Liver (tissue), 9 donors: ENCODE results near the gene SLC16A9. TPM values are rescaled to one million over a fixed set of nuclear protein-coding genes. Genes with fewer than 3 reads are reported as not detected.

Experiments
- DNase-seq: peaks from one replicate; pipeline ENCODE4 v3.0.0-alpha.2; 2017; ENCODE audit warnings: low spot score
- H3K27ac ChIP-seq, 2 donors: one replicate each; pipeline ENCODE4 v1.7.0; 2013; ENCODE audit warnings: inconsistent platforms in 2 of 2, low read length in 2 of 2, control low read depth in 1 of 2, low read depth in 1 of 2, mild to moderate bottlenecking in 1 of 2
- H3K27me3 ChIP-seq, 4 donors: one replicate each; pipeline versions ENCODE4 v1.6.1 to v1.7.0; 2013; ENCODE audit warnings: low read length in 3 of 4, inconsistent platforms in 1 of 4, mild to moderate bottlenecking in 1 of 4, moderate library complexity in 1 of 4; ENCODE audit not compliant: control insufficient read depth in 4 of 4, insufficient read depth in 4 of 4
- H3K36me3 ChIP-seq, 4 donors: one replicate each; pipeline versions ENCODE4 v1.6.1 to v1.7.0; 2013; ENCODE audit warnings: low read length in 3 of 4, mild to moderate bottlenecking in 3 of 4, low read depth in 1 of 4, moderate library complexity in 1 of 4; ENCODE audit not compliant: control insufficient read depth in 4 of 4, insufficient read depth in 3 of 4
- H3K4me1 ChIP-seq, 4 donors: one replicate each; pipeline versions ENCODE4 v1.6.1 to v1.7.0; 2013; ENCODE audit warnings: low read length in 3 of 4, mild to moderate bottlenecking in 3 of 4, moderate library complexity in 1 of 4; ENCODE audit not compliant: control insufficient read depth in 4 of 4, insufficient read depth in 4 of 4
- H3K4me3 ChIP-seq, 3 donors: one replicate each; pipeline versions ENCODE4 v1.6.1 to v1.7.0; 2013; ENCODE audit warnings: low read length in 3 of 3, control low read depth in 1 of 3, low read depth in 1 of 3, mild to moderate bottlenecking in 1 of 3
- H3K9ac ChIP-seq, 2 donors: one replicate each; pipeline ENCODE4 v1.7.0; 2013; ENCODE audit warnings: low read length in 2 of 2, mild to moderate bottlenecking in 2 of 2, moderate library complexity in 2 of 2, control low read depth in 1 of 2, low read depth in 1 of 2
- H3K9me3 ChIP-seq, 4 donors: one replicate each; pipeline versions ENCODE4 v1.6.1 to v1.7.0; 2013; ENCODE audit warnings: low read length in 3 of 4; ENCODE audit not compliant: control insufficient read depth in 4 of 4
- CTCF ChIP-seq: fragments of 150-350 bp; IDR thresholded peaks from 2 replicates; pipeline ENCODE4 v1.5.1; 2017; ENCODE audit warnings: improper control_type of control experiment, low read depth, low read length; ENCODE audit not compliant: missing input control
- EGR1 ChIP-seq, 2 donors: IDR thresholded peaks; 2 replicates each; pipeline ENCODE4 v1.6.1; 2016 to 2018; ENCODE audit warnings: antibody characterized with exemption in 2 of 2, low read depth in 2 of 2
- FOXA2 ChIP-seq: IDR thresholded peaks from 2 replicates; pipeline ENCODE4 v1.6.1; 2016; ENCODE audit warnings: antibody characterized with exemption
- GABPA ChIP-seq, 2 donors: IDR thresholded peaks in 1 of 2; conservative IDR thresholded peaks in 1 of 2; 2 replicates each; pipeline ENCODE4 v1.6.1; 2016; ENCODE audit warnings: antibody characterized with exemption in 2 of 2, mild to moderate bottlenecking in 1 of 2, moderate library complexity in 1 of 2
- HNF4A ChIP-seq, 2 donors: conservative IDR thresholded peaks; 2 replicates each; pipeline ENCODE4 v1.6.1; 2016; ENCODE audit warnings: antibody characterized with exemption in 2 of 2, mild to moderate bottlenecking in 2 of 2
- NR2F2 ChIP-seq: IDR thresholded peaks from 2 replicates; pipeline ENCODE4 v1.6.1; 2016; ENCODE audit warnings: antibody characterized with exemption
- RAD21 ChIP-seq, 2 donors: IDR thresholded peaks; 2 replicates each; pipeline ENCODE4 v1.6.1; 2016; ENCODE audit warnings: antibody characterized with exemption in 2 of 2, mild to moderate bottlenecking in 2 of 2
- RXRA ChIP-seq, 2 donors: IDR thresholded peaks; 2 replicates each; pipeline ENCODE4 v1.6.1; 2017 to 2018; ENCODE audit warnings: antibody characterized with exemption in 2 of 2, mild to moderate bottlenecking in 1 of 2
- TAF1 ChIP-seq: conservative IDR thresholded peaks from 2 replicates; pipeline ENCODE4 v1.6.1; 2016; ENCODE audit warnings: antibody characterized with exemption, mild to moderate bottlenecking
- YY1 ChIP-seq: IDR thresholded peaks from 2 replicates; pipeline ENCODE4 v1.6.1; 2016; ENCODE audit warnings: antibody characterized with exemption, mild to moderate bottlenecking
- WGBS: extraction: QIAGEN DNeasy Blood & Tissue Kit; methylation state at CpG from one replicate; pipeline ENCODE4 v1.1.7; 2013; 5-methylcytosine and 5-hydroxymethylcytosine counted together
- polyA plus RNA-seq, 2 donors: library from polyadenylated mRNA; stranded (reverse) in 1 of 2; unstranded in 1 of 2; fragments of 200-250 nt in 1 of 2; fragments of >200 nt in 1 of 2; fragmentation: Nextera tagmentation in 1 of 2; extraction: Ambion mirVana in 1 of 2; gene quantifications; one replicate each; pipeline versions ENCODE4 v1.2.1 to v1.2.3, GENCODE V29; 2013 to 2015
- total RNA-seq, 2 donors: library from RNA; depleted of rRNA; stranded (reverse); fragments of >200 nt; gene quantifications; one replicate each; pipeline ENCODE4 v1.2.3, GENCODE V29; 2014
- TF ChIP-seq, protein P1 (sequence below): IDR thresholded peaks from 2 replicates; pipeline ENCODE4 v1.6.1; 2016; ENCODE audit warnings: antibody characterized with exemption, mild to moderate bottlenecking
- TF ChIP-seq, protein P2 (sequence below): IDR thresholded peaks from 2 replicates; pipeline ENCODE4 v1.6.1; 2016; ENCODE audit warnings: antibody characterized with exemption
- donor health status: healthy.
- donor health status: healthy.
- donor health status: healthy.
- donor health status: healthy.
- donor health status: healthy.

SLC16A9 gene
- total and polyA plus RNA-seq, 4 donors = 0.18 to 9.3 (median 0.59) TPM

GRCh38 chr10:59684006-59684405, 25.6 kb downstream of the SLC16A9 start (continued):
- TF ChIP-seq, protein P1, sequence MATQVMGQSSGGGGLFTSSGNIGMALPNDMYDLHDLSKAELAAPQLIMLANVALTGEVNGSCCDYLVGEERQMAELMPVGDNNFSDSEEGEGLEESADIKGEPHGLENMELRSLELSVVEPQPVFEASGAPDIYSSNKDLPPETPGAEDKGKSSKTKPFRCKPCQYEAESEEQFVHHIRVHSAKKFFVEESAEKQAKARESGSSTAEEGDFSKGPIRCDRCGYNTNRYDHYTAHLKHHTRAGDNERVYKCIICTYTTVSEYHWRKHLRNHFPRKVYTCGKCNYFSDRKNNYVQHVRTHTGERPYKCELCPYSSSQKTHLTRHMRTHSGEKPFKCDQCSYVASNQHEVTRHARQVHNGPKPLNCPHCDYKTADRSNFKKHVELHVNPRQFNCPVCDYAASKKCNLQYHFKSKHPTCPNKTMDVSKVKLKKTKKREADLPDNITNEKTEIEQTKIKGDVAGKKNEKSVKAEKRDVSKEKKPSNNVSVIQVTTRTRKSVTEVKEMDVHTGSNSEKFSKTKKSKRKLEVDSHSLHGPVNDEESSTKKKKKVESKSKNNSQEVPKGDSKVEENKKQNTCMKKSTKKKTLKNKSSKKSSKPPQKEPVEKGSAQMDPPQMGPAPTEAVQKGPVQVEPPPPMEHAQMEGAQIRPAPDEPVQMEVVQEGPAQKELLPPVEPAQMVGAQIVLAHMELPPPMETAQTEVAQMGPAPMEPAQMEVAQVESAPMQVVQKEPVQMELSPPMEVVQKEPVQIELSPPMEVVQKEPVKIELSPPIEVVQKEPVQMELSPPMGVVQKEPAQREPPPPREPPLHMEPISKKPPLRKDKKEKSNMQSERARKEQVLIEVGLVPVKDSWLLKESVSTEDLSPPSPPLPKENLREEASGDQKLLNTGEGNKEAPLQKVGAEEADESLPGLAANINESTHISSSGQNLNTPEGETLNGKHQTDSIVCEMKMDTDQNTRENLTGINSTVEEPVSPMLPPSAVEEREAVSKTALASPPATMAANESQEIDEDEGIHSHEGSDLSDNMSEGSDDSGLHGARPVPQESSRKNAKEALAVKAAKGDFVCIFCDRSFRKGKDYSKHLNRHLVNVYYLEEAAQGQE = no peak
- TF ChIP-seq TAF1 = no peak
- no peak for TF ChIP-seq EGR1 (IDR thresholded peaks at IDR 0.05; ENCODE audit: low read depth in 2 of 2)

- H3K36me3 ChIP-seq = no peaks in the 10 kb centered on the region
- 93% methylated on average over 2 of the region's 2 CpGs for WGBS
- H3K4me3 ChIP-seq = no peak overlapping the region
- H3K9ac ChIP-seq = no peak overlapping the region
- no peak for DNase-seq
- no peak for TF ChIP-seq GABPA (IDR thresholded peaks at IDR 0.05 in 1 of 2, conservative IDR thresholded peaks at IDR 0.05 in 1 of 2)
- TF ChIP-seq, protein P1 = no peak
- TF ChIP-seq HNF4A (conservative IDR thresholded peaks at IDR 0.05) = no peak
- no peak for TF ChIP-seq YY1
- TF ChIP-seq RAD21 (IDR thresholded peaks at IDR 0.05) = no peak
- no peak for TF ChIP-seq RXRA (IDR thresholded peaks at IDR 0.05)
- no peak for TF ChIP-seq FOXA2
- no peak for TF ChIP-seq NR2F2
- TF ChIP-seq, protein P2, sequence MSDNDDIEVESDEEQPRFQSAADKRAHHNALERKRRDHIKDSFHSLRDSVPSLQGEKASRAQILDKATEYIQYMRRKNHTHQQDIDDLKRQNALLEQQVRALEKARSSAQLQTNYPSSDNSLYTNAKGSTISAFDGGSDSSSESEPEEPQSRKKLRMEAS = no peak
- no peak for TF ChIP-seq CTCF
- no peaks in the 10 kb centered on the region for H3K4me1 ChIP-seq
- no peak overlapping the region for H3K27ac ChIP-seq
- no peaks in the 10 kb centered on the region for H3K27me3 ChIP-seq
- no peaks in the 10 kb centered on the region for H3K9me3 ChIP-seq
Measured at GRCh38 chr10:59682986-59683937, 26.4 kb downstream of the SLC16A9 start.
